OCI-LY1 (cell line): Measurements from ENCODE around the gene CCDC43.
"Not testable (repeated sequence)": the region's sequence is repeated elsewhere in the genome, so short reads cannot be mapped to it uniquely, and the experiment has no call there.

Experiments used
- H2AFZ ChIP-seq: fragments of 200-600 bp; sonication (generic), shearing (Covaris generic); 2 replicates; pipeline ENCODE4 v1.6.0; 2014; ENCODE audit warnings: antibody characterized with exemption, mild to moderate bottlenecking, low read length
- H3F3A ChIP-seq: fragments of 200-600 bp; sonication (generic), shearing (Covaris generic); 2 replicates; pipeline ENCODE4 v1.6.0; 2014; ENCODE audit warnings: mild to moderate bottlenecking, antibody characterized with exemption, low read length, moderate library complexity; ENCODE audit not compliant: insufficient read depth
- H3K27ac ChIP-seq: fragments of 200-600 bp; sonication (generic); 2 replicates; pipeline ENCODE4 v1.5.1; 2014; ENCODE audit warnings: low read length, mixed run types, mild to moderate bottlenecking, low read depth; ENCODE audit not compliant: poor library complexity, severe bottlenecking
- H3K27me3 ChIP-seq: fragments of 200-600 bp; sonication (generic); 2 replicates; pipeline ENCODE4 v1.6.0; 2014; ENCODE audit warnings: antibody characterized with exemption, mild to moderate bottlenecking, low read length, moderate library complexity; ENCODE audit not compliant: insufficient read depth
- H3K36me3 ChIP-seq: fragments of 200-600 bp; sonication (generic); 2 replicates; pipeline ENCODE4 v1.6.1; 2014; ENCODE audit warnings: mild to moderate bottlenecking, antibody characterized with exemption, low read length, moderate library complexity, mixed read lengths; ENCODE audit not compliant: insufficient read depth
- H3K4me1 ChIP-seq: fragments of 200-600 bp; sonication (generic); 2 replicates; pipeline ENCODE4 v1.5.1; 2014; ENCODE audit warnings: mild to moderate bottlenecking, low read length, moderate library complexity; ENCODE audit not compliant: insufficient read depth, severe bottlenecking
- H3K4me2 ChIP-seq: fragments of 200-600 bp; sonication (generic), shearing (Covaris generic); 2 replicates; pipeline ENCODE4 v1.6.1; 2014; ENCODE audit warnings: low read length
- H3K4me3 ChIP-seq: fragments of 200-600 bp; sonication (generic); 2 replicates; pipeline ENCODE4 v1.5.1; 2014; ENCODE audit warnings: low read length, low read depth, mild to moderate bottlenecking, mixed read lengths; ENCODE audit not compliant: poor library complexity, severe bottlenecking
- H3K79me2 ChIP-seq: fragments of 200-600 bp; shearing (Covaris generic); 2 replicates; pipeline ENCODE4 v1.6.1; 2016; ENCODE audit warnings: mixed run types, low read length, mixed read lengths; ENCODE audit not compliant: insufficient read depth
- H3K9ac ChIP-seq: fragments of 200-600 bp; sonication (generic), shearing (Covaris generic); 2 replicates; pipeline ENCODE4 v1.6.1; 2014; ENCODE audit warnings: mild to moderate bottlenecking, low read length, mixed read lengths
- H3K9me2 ChIP-seq: fragments of 200-600 bp; sonication (generic), shearing (Covaris generic); 2 replicates; pipeline ENCODE4 v1.6.1; 2014; ENCODE audit warnings: low read depth, mild to moderate bottlenecking, low read length, mixed read lengths
- H3K9me3 ChIP-seq: fragments of 200-600 bp; shearing (Covaris generic); 2 replicates; pipeline ENCODE4 v1.6.1; 2014; ENCODE audit warnings: low read length, mixed read lengths
- H4K20me1 ChIP-seq: fragments of 200-600 bp; sonication (generic), shearing (Covaris generic); 2 replicates; pipeline ENCODE4 v1.6.0; 2016; ENCODE audit warnings: mild to moderate bottlenecking, low read length; ENCODE audit not compliant: insufficient read depth
- EZH2 ChIP-seq: fragments of 200-600 bp; sonication (generic), shearing (Covaris generic); IDR thresholded peaks from 2 replicates; pipeline ENCODE4 v1.8.0; 2017; ENCODE audit warnings: borderline replicate concordance, mixed run types, mild to moderate bottlenecking, antibody characterized with exemption, low read length, moderate library complexity, mixed read lengths
- TF ChIP-seq, protein P1 (sequence below): fragments of 200-600 bp; sonication (generic), shearing (Covaris generic); IDR thresholded peaks from 2 replicates; pipeline ENCODE4 v1.5.1; 2017; ENCODE audit warnings: mild to moderate bottlenecking, antibody characterized with exemption, low read length, moderate library complexity, mixed read lengths

Gene CCDC43

DNA sequence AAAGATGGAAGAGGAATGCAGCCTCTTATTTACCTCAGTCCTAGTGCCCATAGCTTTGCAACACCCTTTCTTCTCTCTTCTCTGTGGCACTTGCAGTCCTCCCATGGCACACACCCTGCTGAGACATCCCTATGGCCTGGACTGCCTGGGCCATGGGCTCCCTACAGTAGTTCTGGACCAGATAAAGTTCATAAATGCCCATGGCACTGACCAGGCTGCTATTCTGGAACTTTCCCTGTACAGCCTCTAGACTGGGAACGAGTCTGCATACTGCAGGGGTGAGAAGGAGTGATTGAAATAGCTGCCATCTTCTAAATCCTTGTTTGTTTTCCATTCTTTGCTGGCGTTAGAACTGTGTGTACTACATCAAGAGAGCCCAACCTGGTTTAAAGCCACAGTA is 44.7 kb upstream of the CCDC43 start:
- Histone ChIP-seq H3K4me1 (no peaks in the 10 kb centered on the region), H3K27me3 (no peaks in the 10 kb centered on the region), H3K9ac (no peak overlapping the region), H3K9me2 (no peaks in the 10 kb centered on the region), H4K20me1 (no peaks in the 10 kb centered on the region), H3K4me3 (no peak overlapping the region), H3K4me2 (no peak overlapping the region), H2AFZ (no peak overlapping the region), H3K9me3 (no peaks in the 10 kb centered on the region), H3K79me2 (no peaks in the 10 kb centered on the region), H3K27ac (no peak overlapping the region), H3K36me3 (peaks cover 10% of the 10 kb centered on the region), H3F3A (no peaks in the 10 kb centered on the region)
- TF ChIP-seq EZH2, result no peak
- TF ChIP-seq, protein P1, sequence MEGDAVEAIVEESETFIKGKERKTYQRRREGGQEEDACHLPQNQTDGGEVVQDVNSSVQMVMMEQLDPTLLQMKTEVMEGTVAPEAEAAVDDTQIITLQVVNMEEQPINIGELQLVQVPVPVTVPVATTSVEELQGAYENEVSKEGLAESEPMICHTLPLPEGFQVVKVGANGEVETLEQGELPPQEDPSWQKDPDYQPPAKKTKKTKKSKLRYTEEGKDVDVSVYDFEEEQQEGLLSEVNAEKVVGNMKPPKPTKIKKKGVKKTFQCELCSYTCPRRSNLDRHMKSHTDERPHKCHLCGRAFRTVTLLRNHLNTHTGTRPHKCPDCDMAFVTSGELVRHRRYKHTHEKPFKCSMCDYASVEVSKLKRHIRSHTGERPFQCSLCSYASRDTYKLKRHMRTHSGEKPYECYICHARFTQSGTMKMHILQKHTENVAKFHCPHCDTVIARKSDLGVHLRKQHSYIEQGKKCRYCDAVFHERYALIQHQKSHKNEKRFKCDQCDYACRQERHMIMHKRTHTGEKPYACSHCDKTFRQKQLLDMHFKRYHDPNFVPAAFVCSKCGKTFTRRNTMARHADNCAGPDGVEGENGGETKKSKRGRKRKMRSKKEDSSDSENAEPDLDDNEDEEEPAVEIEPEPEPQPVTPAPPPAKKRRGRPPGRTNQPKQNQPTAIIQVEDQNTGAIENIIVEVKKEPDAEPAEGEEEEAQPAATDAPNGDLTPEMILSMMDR, result no peak

DNA sequence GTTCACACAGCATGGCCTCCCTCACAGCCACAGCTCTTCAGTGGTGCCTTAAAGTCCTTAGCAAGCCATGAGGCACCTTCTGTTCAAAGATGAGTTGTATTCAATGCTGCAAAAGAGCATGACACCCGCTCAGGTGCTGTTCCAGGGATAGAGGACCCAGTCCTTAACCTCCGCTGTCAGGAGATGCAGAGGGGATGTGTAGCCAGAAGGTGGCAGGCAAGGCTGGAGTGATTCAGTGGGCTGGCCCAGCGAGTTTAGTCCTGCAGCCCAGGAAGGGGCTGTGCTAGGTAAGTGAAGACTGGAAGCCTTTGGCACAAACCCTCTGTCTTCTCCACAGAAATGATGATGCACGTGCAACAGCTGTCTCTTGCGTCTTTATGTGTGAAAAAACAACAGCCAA is 44.2 kb upstream of the CCDC43 start:
- H3K4me2 ChIP-seq, result no peak overlapping the region
- no peaks in the 10 kb centered on the region for H4K20me1 ChIP-seq
- no peaks in the 10 kb centered on the region for H3K4me1 ChIP-seq
- H3K9me3 ChIP-seq, result no peaks in the 10 kb centered on the region
- no peak overlapping the region for H3K27ac ChIP-seq
- no peak overlapping the region for H3K4me3 ChIP-seq
- H3K79me2 ChIP-seq, result no peaks in the 10 kb centered on the region
- TF ChIP-seq, protein P1, result peak; percentile 48; the same call in 1 of the 2 replicates
- no peak for TF ChIP-seq EZH2
- H3K9me2 ChIP-seq, result no peaks in the 10 kb centered on the region
- no peak overlapping the region for H2AFZ ChIP-seq
- peaks cover 10% of the 10 kb centered on the region for H3K36me3 ChIP-seq
- no peaks in the 10 kb centered on the region for H3F3A ChIP-seq
- no peaks in the 10 kb centered on the region for H3K27me3 ChIP-seq
- no peak overlapping the region for H3K9ac ChIP-seq

DNA sequence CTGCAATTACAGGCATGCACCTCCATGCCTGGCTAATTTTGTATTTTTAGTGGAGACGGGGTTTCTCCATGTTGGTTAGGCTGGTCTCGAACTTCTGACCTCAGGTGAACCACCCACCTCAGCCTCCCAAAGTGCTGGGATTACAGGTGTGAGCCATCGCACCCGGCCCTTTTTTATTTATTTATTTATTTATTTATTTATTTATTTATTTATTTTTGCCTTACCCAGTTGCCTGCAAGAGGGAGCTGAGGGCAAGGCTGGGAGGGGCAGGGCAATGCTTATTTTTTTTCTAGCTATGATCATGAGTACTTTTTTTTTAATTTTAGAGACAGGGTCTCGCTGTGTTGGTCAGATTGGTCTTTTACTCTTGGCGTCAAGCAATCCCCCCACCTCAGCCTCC is 36.5 kb upstream of the CCDC43 start:
- H3F3A ChIP-seq, H3K27ac ChIP-seq, H2AFZ ChIP-seq, H3K9me3 ChIP-seq, H4K20me1 ChIP-seq, H3K9ac ChIP-seq, H3K9me2 ChIP-seq, H3K4me3 ChIP-seq, H3K4me2 ChIP-seq, H3K4me1 ChIP-seq, H3K27me3 ChIP-seq, H3K79me2 ChIP-seq: not testable (repeated sequence)
- peaks cover 22% of the 10 kb centered on the region for H3K36me3 ChIP-seq

DNA sequence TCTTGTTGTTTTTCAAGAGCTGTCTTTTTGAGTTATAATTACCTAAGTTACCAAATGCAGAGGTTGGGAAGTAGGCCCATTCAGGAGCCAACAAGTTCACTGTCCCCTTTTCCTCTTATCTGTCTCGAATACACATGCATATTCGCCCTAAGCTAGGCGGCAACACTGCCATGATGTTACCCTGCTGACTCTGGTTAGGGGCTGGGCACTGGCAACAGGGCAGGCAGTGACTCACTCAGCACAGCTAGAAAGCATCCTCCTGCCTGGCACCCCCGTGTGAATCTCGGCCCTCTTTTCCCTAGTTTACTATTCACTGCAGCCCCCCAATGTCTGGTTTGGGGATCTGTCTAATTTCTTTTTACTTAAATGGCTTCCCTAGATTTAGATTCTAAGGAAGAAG is 32.7 kb upstream of the CCDC43 start:
- Histone ChIP-seq H3K4me2 (no peak overlapping the region), H4K20me1 (no peaks in the 10 kb centered on the region), H3K9ac (no peak overlapping the region), H3K27me3 (no peaks in the 10 kb centered on the region), H3K27ac (no peak overlapping the region), H3K4me3 (no peak overlapping the region), H3K79me2 (no peaks in the 10 kb centered on the region), H2AFZ (no peak overlapping the region), H3K9me2 (no peaks in the 10 kb centered on the region), H3F3A (no peaks in the 10 kb centered on the region), H3K36me3 (peaks cover 42% of the 10 kb centered on the region), H3K4me1 (no peaks in the 10 kb centered on the region), H3K9me3 (no peaks in the 10 kb centered on the region)
- TF ChIP-seq EZH2, result no peak
